Stimulated activated CD8-positive, alpha-beta memory T cell treated with anti-CD3 and anti-CD28 coated beads, Interleukin-4, amount 100 ng/mL, for 4 hours (primary cell): ENCODE data around the gene B3GNT7.
"Not testable (repeated sequence)": the region's sequence is repeated elsewhere in the genome, so short reads cannot be mapped to it uniquely, and the experiment has no call there.

Source experiments
- DNase-seq, 2 donors: peaks; one replicate each; pipeline ENCODE4 v3.0.0-alpha.2; 2020; ENCODE audit warnings: low read depth in 2 of 2, low spot score in 1 of 2

B3GNT7 gene

DNA sequence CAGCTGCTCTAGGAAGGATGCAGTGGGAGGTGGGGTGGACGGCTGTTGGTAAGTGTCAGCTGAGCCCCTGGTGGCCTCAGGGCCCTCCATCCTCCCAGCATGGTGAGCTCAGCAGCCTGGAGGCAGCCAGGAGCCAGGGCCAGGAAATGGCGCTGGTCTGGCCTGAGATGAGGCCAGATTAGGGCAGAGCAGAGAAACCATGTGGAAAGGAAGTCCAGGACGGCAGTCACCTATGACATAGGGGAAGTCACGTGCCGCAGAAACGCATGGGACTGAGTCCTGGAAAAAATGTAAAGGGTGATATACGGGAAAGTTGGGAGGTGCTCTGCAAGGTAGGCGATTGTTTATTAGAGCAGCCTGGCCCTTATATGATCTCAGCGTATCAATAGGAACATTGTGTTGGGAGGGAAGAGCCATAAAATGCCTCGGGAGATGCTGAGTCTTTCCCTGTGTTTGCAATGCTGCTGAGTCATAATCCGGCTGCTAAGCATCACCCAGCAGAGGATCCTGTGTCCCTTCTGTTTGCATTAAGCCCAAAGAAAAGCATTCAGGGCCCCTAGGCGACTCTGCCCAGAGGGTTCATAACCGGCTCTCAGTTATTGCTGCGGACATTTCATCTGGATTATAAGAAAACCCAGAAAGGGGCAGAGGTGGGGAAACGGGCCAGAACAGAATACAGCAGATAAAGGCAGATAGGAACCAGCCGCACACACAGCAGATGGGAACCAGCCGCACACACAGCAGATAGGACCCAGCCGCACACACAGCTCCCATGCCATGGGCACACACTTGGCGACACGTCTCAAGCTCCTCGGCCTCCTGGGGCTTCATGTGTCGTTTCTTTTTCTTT lies 30.3 kb upstream of the B3GNT7 start:
- DNase-seq, result no peak

- no peak for DNase-seq
Measured at GRCh38 chr2:231367178-231367577, 28.3 kb upstream of the B3GNT7 start.

- no peak for DNase-seq
Measured at GRCh38 chr2:231369580-231370428, 25.7 kb upstream of the B3GNT7 start.

- DNase-seq, result no peak
Measured at GRCh38 chr2:231370429-231370748, 25.1 kb upstream of the B3GNT7 start.

GRCh38 chr2:231370749-231371429 lies 24.6 kb upstream of the B3GNT7 start:
- no peak for DNase-seq

- no peak for DNase-seq
Measured at GRCh38 chr2:231371430-231372054, 24.0 kb upstream of the B3GNT7 start.

DNA sequence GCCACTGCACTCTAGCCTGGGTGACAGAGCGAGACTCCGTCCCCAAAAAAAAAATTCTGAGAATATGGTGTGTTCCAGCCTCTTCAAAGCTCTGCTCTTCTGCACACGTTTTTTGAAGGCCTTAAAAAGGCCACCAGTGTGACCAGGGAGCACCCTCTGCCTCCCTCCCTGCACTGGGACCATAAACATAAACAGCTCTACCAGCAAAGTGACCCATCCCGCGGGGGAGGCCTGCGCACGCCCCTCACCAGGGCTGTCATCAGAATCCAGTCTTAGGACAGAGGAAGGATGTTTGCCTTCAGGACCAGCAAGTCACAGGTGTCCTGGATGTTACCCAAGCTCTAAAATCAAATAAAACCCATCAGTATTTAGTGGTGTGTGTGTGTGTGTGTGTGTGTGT lies 23.2 kb upstream of the B3GNT7 start:
- no peak for DNase-seq

GRCh38 chr2:231373184-231373583 lies 22.3 kb upstream of the B3GNT7 start:
- DNase-seq, result no peak

GRCh38 chr2:231373786-231374349 lies 21.6 kb upstream of the B3GNT7 start:
- no peak for DNase-seq

GRCh38 chr2:231374771-231375170 lies 20.7 kb upstream of the B3GNT7 start:
- no peak for DNase-seq

- not testable (repeated sequence) for DNase-seq
Measured at GRCh38 chr2:231375994-231376615, 19.4 kb upstream of the B3GNT7 start.

DNA sequence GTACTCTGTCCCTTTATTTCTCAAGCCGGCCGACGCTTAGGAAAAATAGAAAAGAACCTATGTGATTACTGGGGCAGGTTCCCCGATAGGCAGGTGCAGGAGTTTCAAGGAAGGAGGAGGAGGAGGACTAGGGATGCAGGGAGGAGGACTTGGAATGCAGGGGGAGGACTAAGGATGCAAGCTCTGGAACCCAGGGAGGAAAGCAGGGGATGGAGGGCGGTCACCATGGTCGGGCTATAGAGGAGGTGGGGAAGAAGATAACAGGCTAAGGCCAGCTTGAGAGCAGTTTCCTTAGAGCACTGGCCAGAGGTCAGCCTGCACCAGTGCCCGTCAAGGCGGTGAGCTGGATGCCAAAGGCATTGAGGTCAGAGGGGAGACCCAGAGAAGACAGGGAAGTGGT lies 18.7 kb upstream of the B3GNT7 start:
- DNase-seq, result no peak

- DNase-seq, result no peak
Measured at GRCh38 chr2:231378026-231378722, 17.3 kb upstream of the B3GNT7 start.

GRCh38 chr2:231379266-231380215 lies 16.0 kb upstream of the B3GNT7 start:
- DNase-seq, result no peak

DNA sequence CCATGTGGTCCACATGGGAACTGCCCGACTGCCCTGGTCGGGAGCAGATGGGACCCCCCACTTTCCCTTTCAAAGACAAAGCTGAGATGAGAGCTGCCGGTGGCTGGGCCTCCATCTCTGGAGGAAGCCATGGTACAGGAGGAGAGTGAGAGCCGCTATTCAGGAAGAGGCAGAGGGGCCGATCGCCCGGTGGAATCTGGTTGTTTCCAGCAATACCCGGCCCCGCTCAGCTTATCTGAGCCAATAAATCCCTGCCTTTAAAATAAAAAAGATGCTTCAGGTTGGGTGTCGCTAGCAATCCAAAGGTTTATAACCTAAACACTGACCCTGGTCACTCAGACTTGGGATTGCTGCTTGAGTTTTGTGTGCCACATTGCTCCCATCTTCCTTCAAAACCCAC lies 15.2 kb upstream of the B3GNT7 start:
- DNase-seq, result no peak

GRCh38 chr2:231380991-231381847 lies 14.3 kb upstream of the B3GNT7 start:
- no peak for DNase-seq

DNA sequence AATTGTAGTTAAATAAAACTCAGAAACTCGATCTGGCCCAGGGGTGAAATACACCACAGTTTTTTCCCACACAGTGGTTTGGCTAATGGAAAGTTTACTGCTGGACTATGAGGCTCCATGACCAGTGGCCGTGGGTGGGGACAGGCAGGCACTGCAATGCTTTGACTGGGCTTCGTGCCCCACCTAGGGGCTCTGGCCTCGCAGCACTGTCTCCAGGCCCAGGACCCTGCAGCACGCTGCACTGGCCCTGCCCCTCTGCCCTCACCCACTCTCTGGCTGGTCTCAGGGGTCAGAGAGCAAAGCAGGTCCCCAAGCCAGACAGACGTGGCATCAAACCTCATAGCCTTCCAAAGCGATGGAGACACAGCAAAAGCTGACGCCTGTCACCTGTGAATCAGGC lies 13.4 kb upstream of the B3GNT7 start:
- no peak for DNase-seq
